CD14-positive monocyte (primary cell): ENCODE measurements around the gene HAVCR1. TPM values are rescaled to one million over a fixed set of nuclear protein-coding genes. Genes with fewer than 3 reads are reported as not detected.

ENCODE experiments used
- DNase-seq, 3 donors: peaks; one replicate each; pipeline ENCODE4 v3.0.0-alpha.2; 2011 to 2022
- H2AFZ ChIP-seq: 2 replicates; pipeline ENCODE4 v1.6.0; 2012; ENCODE audit warnings: mild to moderate bottlenecking, low read depth, low read length, inconsistent platforms; ENCODE audit not compliant: insufficient read depth, poor library complexity, severe bottlenecking
- H3K27ac ChIP-seq, 2 donors: 1 replicate in 1 of 2; 2 replicates in 1 of 2; pipeline ENCODE4 v1.5.1; 2012 to 2013; ENCODE audit warnings: low read length in 2 of 2, control low read depth in 1 of 2, inconsistent platforms in 1 of 2, low read depth in 1 of 2, mild to moderate bottlenecking in 1 of 2
- H3K27me3 ChIP-seq, 2 donors: one replicate each; pipeline versions ENCODE4 v1.6.0 to v1.6.1; 2011 to 2013; ENCODE audit warnings: low read length in 2 of 2; ENCODE audit not compliant: control insufficient read depth in 2 of 2, insufficient read depth in 2 of 2
- H3K36me3 ChIP-seq, 2 donors: replicated peaks in 1 of 2; 1 replicate in 1 of 2; 2 replicates in 1 of 2; pipeline versions ENCODE4 v1.5.1 to v1.6.1; 2012 to 2013; ENCODE audit warnings: low read length in 2 of 2, control low read depth in 1 of 2, inconsistent platforms in 1 of 2, mild to moderate bottlenecking in 1 of 2; ENCODE audit not compliant: insufficient read depth in 2 of 2, control insufficient read depth in 1 of 2
- H3K4me1 ChIP-seq, 2 donors: 1 replicate in 1 of 2; 2 replicates in 1 of 2; pipeline versions ENCODE4 v1.5.1 to v1.6.1; 2012 to 2013; ENCODE audit warnings: low read length in 2 of 2, control low read depth in 1 of 2, inconsistent platforms in 1 of 2, mild to moderate bottlenecking in 1 of 2, moderate library complexity in 1 of 2; ENCODE audit not compliant: insufficient read depth in 2 of 2, control insufficient read depth in 1 of 2
- H3K4me2 ChIP-seq: replicated peaks from 2 replicates; pipeline ENCODE3; 2012; ENCODE audit warnings: low read length, moderate library complexity, mild to moderate bottlenecking; ENCODE audit not compliant: poor library complexity, severe bottlenecking; ENCODE audit errors: extremely low read depth
- H3K4me3 ChIP-seq, 3 experiments: fragments of 200-600 bp in 1 of 3; sonication (generic) in 1 of 3; replicated peaks in 1 of 3; 1 replicate in 2 of 3; 2 replicates in 1 of 3; pipeline ENCODE4 v1.5.1; 2011 to 2013; ENCODE audit warnings: low read length in 3 of 3, mild to moderate bottlenecking in 3 of 3, control low read depth in 2 of 3, low read depth in 2 of 3, inconsistent platforms in 1 of 3, moderate library complexity in 1 of 3
- H3K79me2 ChIP-seq: 2 replicates; pipeline ENCODE4 v1.6.0; 2012; ENCODE audit warnings: mild to moderate bottlenecking, control low read depth, inconsistent platforms, low read length, moderate library complexity; ENCODE audit not compliant: insufficient read depth
- H3K9ac ChIP-seq: 2 replicates; pipeline ENCODE4 v1.6.0; 2017; ENCODE audit warnings: low read length, mild to moderate bottlenecking; ENCODE audit not compliant: insufficient read depth, poor library complexity, severe bottlenecking
- H3K9me3 ChIP-seq, 2 donors: replicated peaks in 1 of 2; 1 replicate in 1 of 2; 2 replicates in 1 of 2; pipeline versions ENCODE4 v1.5.1 to v1.6.1; 2012 to 2013; ENCODE audit warnings: low read length in 2 of 2, control low read depth in 1 of 2; ENCODE audit not compliant: control insufficient read depth in 1 of 2, insufficient read depth in 1 of 2
- H4K20me1 ChIP-seq: 2 replicates; pipeline ENCODE4 v1.6.0; 2012; ENCODE audit warnings: mild to moderate bottlenecking, low read length, control low read depth, moderate library complexity; ENCODE audit not compliant: insufficient read depth
- H3K27ac Mint-ChIP-seq, 7 donors: one replicate each; pipeline ENCODE4 v1.8.0; 2020; ENCODE audit warnings: mild to moderate bottlenecking in 7 of 7, mixed read lengths in 7 of 7, moderate library complexity in 6 of 7, inconsistent platforms in 2 of 7
- H3K27me3 Mint-ChIP-seq, 3 donors: one replicate each; pipeline ENCODE4 v1.8.0; 2021 to 2022; ENCODE audit warnings: low read depth in 3 of 3, mild to moderate bottlenecking in 3 of 3, mixed read lengths in 3 of 3, moderate library complexity in 3 of 3, inconsistent platforms in 1 of 3
- H3K36me3 Mint-ChIP-seq, 2 donors: one replicate each; pipeline ENCODE4 v1.8.0; 2020; ENCODE audit warnings: mixed read lengths in 2 of 2, inconsistent platforms in 1 of 2, mild to moderate bottlenecking in 1 of 2
- H3K4me1 Mint-ChIP-seq: one replicate; pipeline ENCODE4 v1.8.0; 2020; ENCODE audit warnings: mild to moderate bottlenecking, mixed read lengths
- H3K4me3 Mint-ChIP-seq, 2 donors: one replicate each; pipeline ENCODE4 v1.8.0; 2020; ENCODE audit warnings: mild to moderate bottlenecking in 2 of 2, mixed read lengths in 2 of 2, moderate library complexity in 1 of 2
- H3K9me3 Mint-ChIP-seq, 7 donors: one replicate each; pipeline ENCODE4 v1.8.0; 2020 to 2022; ENCODE audit warnings: mixed read lengths in 7 of 7, mild to moderate bottlenecking in 6 of 7, moderate library complexity in 6 of 7, inconsistent platforms in 2 of 7
- intact Hi-C, 2 donors: fragments of 100-400 bp; cut with micrococcal nuclease; formaldehyde crosslinking; loops; one replicate each; pipeline versions ENCODE4 v1.15.0 to v1.15.1; 2023
- polyA plus RNA-seq, 3 donors: library from polyadenylated mRNA; depleted of rRNA in 1 of 3; unstranded in 2 of 3; stranded (reverse) in 1 of 3; fragments of 300-500 nt in 2 of 3; fragments of >200 nt in 1 of 3; fragmentation: Illumina TruSeq in 2 of 3; gene quantifications; 1 replicate in 2 of 3; 2 replicates in 1 of 3; pipeline ENCODE4 v1.2.3, GENCODE V29; 2012 to 2021
- TF ChIP-seq, protein P1 (sequence below): fragments of 200-600 bp; IDR thresholded peaks from one replicate; pipeline ENCODE4 v1.8.0; 2022; ENCODE audit warnings: antibody characterized with exemption, mild to moderate bottlenecking

Gene HAVCR1
- polyA plus RNA-seq, 3 donors: 1.1 TPM; not detected in 2

DNA sequence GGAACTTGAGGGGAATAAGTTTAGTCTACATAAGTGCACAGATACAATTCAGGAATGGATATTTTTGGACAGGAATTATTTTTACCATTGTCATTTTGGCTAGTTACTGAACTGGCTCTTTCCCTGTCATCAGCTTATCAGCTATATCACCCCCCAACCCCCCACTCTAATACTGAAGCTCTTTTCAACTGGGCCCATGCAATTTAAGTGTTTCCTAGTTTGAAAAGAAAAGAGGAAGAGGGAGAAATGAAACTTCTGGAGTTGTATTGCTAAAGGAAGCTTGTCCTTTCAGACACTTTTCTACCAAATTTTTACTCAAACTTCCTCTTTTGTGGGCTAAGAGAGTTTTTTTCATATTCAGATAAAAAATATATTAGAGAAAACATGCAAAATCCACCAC is 77.4 kb downstream of the HAVCR1 start:
- Mint-ChIP-seq H3K4me1 (peaks cover 19% of the 10 kb centered on the region), H3K4me3 (no peak overlapping the region), H3K27ac (peak overlapping the region; percentile 48 to 85 (median 65)), H3K36me3 (peaks cover 0 to 2% of the 10 kb centered on the region in 2 donors), H3K27me3 (peaks cover 0 to 6% (median 2%) of the 10 kb centered on the region in 3 donors), H3K9me3 (peaks cover 0 to 4% (median 0%) of the 10 kb centered on the region in 7 donors)
- peak overlapping the region in 1 of 2 donors; percentile 40 for H3K27ac ChIP-seq
- H4K20me1 ChIP-seq: no peaks in the 10 kb centered on the region
- H2AFZ ChIP-seq: no peak overlapping the region
- H3K9ac ChIP-seq: no peak overlapping the region
- no peak overlapping the region for H3K4me3 ChIP-seq
- no peaks in the 10 kb centered on the region for H3K79me2 ChIP-seq
- H3K36me3 ChIP-seq: no peaks in the 10 kb centered on the region
- DNase-seq: peak in 2 of 3 donors; percentile 36 to 53
- peak overlapping the region; percentile 38 for H3K4me2 ChIP-seq
- H3K9me3 ChIP-seq: no peaks in the 10 kb centered on the region
- no peaks in the 10 kb centered on the region for H3K27me3 ChIP-seq
- TF ChIP-seq, protein P1, sequence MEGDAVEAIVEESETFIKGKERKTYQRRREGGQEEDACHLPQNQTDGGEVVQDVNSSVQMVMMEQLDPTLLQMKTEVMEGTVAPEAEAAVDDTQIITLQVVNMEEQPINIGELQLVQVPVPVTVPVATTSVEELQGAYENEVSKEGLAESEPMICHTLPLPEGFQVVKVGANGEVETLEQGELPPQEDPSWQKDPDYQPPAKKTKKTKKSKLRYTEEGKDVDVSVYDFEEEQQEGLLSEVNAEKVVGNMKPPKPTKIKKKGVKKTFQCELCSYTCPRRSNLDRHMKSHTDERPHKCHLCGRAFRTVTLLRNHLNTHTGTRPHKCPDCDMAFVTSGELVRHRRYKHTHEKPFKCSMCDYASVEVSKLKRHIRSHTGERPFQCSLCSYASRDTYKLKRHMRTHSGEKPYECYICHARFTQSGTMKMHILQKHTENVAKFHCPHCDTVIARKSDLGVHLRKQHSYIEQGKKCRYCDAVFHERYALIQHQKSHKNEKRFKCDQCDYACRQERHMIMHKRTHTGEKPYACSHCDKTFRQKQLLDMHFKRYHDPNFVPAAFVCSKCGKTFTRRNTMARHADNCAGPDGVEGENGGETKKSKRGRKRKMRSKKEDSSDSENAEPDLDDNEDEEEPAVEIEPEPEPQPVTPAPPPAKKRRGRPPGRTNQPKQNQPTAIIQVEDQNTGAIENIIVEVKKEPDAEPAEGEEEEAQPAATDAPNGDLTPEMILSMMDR: no peak
- peaks cover 9 to 18% of the 10 kb centered on the region in 2 donors for H3K4me1 ChIP-seq
- intact Hi-C loops: no loop called here

Other genes with a start within 250 kb of the HAVCR1 start
- under 1 TPM in 1 of 3 donors, not detected in 2; 0.08 TPM for gene PPP1R2B, start 208.8 kb downstream of the HAVCR1 start, polyA plus RNA-seq
- gene TIMD4, start 95.9 kb downstream of the HAVCR1 start, polyA plus RNA-seq: under 1 TPM in 1 of 3 donors, not detected in 2; 0.14 TPM
- gene HAVCR2, start 49.9 kb upstream of the HAVCR1 start, polyA plus RNA-seq: 10 to 100 TPM; 33.1 to 56.8 (median 45.0) TPM
- gene MED7, start 83.7 kb upstream of the HAVCR1 start, polyA plus RNA-seq: 10 to 100 TPM in 2 of 3 donors, 1 to 10 TPM in 1; 5.9 to 13.0 (median 11.9) TPM
- gene GARIN3, start 107.1 kb upstream of the HAVCR1 start, polyA plus RNA-seq: not detected
- under 1 TPM; 0.03 to 0.60 (median 0.39) TPM for gene ITK, start 121.7 kb upstream of the HAVCR1 start, polyA plus RNA-seq
- gene CYFIP2, start 207.0 kb upstream of the HAVCR1 start, polyA plus RNA-seq: 10 to 100 TPM; 33.6 to 45.6 (median 36.0) TPM